Suprapubic skin (tissue), 4 donors: ENCODE measurements around the gene FOXP4. TPM values are rescaled to one million over a fixed set of nuclear protein-coding genes. Genes with fewer than 3 reads are reported as not detected.

Experiments used
- DNase-seq, 2 donors: peaks; one replicate each; pipeline ENCODE4 v3.0.0-alpha.2; 2019; ENCODE audit warnings: low spot score in 2 of 2
- H3K27ac ChIP-seq: fragments of 200-600 bp; sonication (generic); one replicate; pipeline ENCODE4 v1.5.1; 2019
- H3K27me3 ChIP-seq: fragments of 200-600 bp; sonication (generic); one replicate; pipeline ENCODE4 v1.5.1; 2019
- H3K36me3 ChIP-seq: fragments of 200-600 bp; sonication (generic); one replicate; pipeline ENCODE4 v1.5.1; 2019
- H3K4me1 ChIP-seq: fragments of 200-600 bp; sonication (generic); one replicate; pipeline ENCODE4 v1.5.1; 2019
- H3K4me3 ChIP-seq: fragments of 200-600 bp; sonication (generic); one replicate; pipeline ENCODE4 v1.5.1; 2019; ENCODE audit warnings: mild to moderate bottlenecking
- H3K9me3 ChIP-seq: fragments of 200-600 bp; sonication (generic); one replicate; pipeline ENCODE4 v1.5.1; 2019
- EP300 ChIP-seq: sonication (generic); formaldehyde crosslinking; IDR thresholded peaks from one replicate; pipeline ENCODE4 v1.6.1; 2017; ENCODE audit warnings: antibody characterized with exemption
- POLR2A ChIP-seq, 2 donors: fragments of 450-650 bp; IDR thresholded peaks; one replicate each; pipeline ENCODE4 v1.6.1; 2017; ENCODE audit warnings: antibody characterized with exemption in 2 of 2, mild to moderate bottlenecking in 2 of 2, moderate library complexity in 2 of 2
- POLR2AphosphoS5 ChIP-seq, 3 donors: sonication (generic); formaldehyde crosslinking; IDR thresholded peaks; one replicate each; pipeline ENCODE4 v1.6.1; 2017; ENCODE audit warnings: antibody characterized with exemption in 3 of 3
- WGBS: methylation state at CpG from one replicate; pipeline ENCODE4 v1.1.5; 2018; 5-methylcytosine and 5-hydroxymethylcytosine counted together
- total RNA-seq, 4 donors: library from RNA; depleted of rRNA; stranded (reverse); fragments of >200 nt; gene quantifications; one replicate each; pipeline ENCODE4 v1.1.0, GENCODE V29; 2016
- TF ChIP-seq, protein P1 (sequence below), 2 donors: fragments of 200-600 bp in 1 of 2; fragments of 450-650 bp in 1 of 2; sonication (generic) in 1 of 2; IDR thresholded peaks; one replicate each; pipeline ENCODE4 v1.5.1; 2016 to 2019; ENCODE audit warnings: antibody characterized with exemption in 2 of 2, mild to moderate bottlenecking in 1 of 2, moderate library complexity in 1 of 2

The FOXP4 gene
- total RNA-seq, 4 donors from 2014 or later: 8.1 to 12.1 (median 10.4) TPM

DNA sequence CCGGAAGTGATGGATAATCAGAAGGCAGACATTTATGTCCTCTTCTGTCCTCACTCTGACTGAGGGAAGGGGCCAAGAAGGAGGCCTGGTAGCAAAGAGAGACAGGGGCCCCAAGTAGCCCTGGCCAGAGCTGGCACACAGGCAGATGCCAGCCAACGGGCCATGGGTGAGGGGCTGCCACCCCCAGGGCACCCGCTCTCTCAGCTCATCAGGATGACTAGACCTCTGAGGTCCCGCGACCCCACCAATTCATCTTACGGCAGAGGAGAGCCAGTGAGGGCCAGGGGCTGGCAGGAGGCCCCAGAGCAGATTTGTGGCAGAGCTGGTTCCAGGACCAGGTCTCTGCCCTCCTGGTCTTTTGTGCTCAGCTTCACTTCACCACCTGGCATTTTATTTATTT lies 49.0 kb downstream of the FOXP4 start:
- 96% methylated on average over 5 of the region's 6 CpGs for WGBS
- Histone ChIP-seq H3K4me1 (no peaks in the 10 kb centered on the region), H3K27ac (no peak overlapping the region), H3K36me3 (peaks cover 61% of the 10 kb centered on the region), H3K27me3 (no peaks in the 10 kb centered on the region), H3K9me3 (no peaks in the 10 kb centered on the region), H3K4me3 (no peak overlapping the region)
- TF ChIP-seq, protein P1, sequence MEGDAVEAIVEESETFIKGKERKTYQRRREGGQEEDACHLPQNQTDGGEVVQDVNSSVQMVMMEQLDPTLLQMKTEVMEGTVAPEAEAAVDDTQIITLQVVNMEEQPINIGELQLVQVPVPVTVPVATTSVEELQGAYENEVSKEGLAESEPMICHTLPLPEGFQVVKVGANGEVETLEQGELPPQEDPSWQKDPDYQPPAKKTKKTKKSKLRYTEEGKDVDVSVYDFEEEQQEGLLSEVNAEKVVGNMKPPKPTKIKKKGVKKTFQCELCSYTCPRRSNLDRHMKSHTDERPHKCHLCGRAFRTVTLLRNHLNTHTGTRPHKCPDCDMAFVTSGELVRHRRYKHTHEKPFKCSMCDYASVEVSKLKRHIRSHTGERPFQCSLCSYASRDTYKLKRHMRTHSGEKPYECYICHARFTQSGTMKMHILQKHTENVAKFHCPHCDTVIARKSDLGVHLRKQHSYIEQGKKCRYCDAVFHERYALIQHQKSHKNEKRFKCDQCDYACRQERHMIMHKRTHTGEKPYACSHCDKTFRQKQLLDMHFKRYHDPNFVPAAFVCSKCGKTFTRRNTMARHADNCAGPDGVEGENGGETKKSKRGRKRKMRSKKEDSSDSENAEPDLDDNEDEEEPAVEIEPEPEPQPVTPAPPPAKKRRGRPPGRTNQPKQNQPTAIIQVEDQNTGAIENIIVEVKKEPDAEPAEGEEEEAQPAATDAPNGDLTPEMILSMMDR (IDR thresholded peaks at IDR 0.05): no peak
- TF ChIP-seq POLR2AphosphoS5 (IDR thresholded peaks at IDR 0.05): no peak
- no peak for TF ChIP-seq POLR2A (IDR thresholded peaks at IDR 0.05)
- TF ChIP-seq EP300: no peak
- DNase-seq: no peak

DNA sequence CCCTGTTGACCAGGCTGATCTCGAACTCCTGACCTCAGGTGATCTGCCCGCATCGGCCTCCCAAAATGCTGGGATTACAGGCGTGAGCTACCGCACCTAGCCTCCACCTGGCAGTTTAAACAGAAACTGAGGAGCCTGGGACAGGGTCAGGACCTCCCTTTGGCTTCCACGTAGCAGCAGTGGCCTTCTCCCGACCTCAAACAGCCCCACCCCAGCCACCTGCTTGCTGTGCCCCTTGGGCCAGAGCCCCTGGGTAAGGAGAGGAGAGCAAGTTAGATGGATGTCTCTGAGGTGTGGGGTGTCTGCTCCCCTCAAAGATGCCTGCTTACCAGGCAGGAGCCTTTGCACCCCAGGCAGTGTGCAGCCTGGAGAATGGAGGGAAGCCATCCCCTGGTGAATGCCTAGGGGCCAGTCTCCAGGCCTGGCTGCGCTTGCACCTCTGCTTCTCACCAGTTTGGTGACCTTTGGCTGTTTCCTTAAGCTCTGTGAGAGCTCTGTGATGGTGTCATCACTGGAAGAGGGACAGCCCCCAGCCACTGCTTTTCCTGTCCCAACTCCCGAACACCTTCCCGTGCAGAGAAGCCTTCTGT lies 50.0 kb downstream of the FOXP4 start:
- Histone ChIP-seq H3K36me3 (peaks cover 55% of the 10 kb centered on the region), H3K27me3 (no peaks in the 10 kb centered on the region), H3K4me1 (no peaks in the 10 kb centered on the region), H3K4me3 (no peak overlapping the region), H3K9me3 (no peaks in the 10 kb centered on the region), H3K27ac (no peak overlapping the region)
- WGBS: 88% methylated on average over 10 of the region's 10 CpGs
- DNase-seq: no peak
- no peak for TF ChIP-seq POLR2AphosphoS5 (IDR thresholded peaks at IDR 0.05)
- no peak for TF ChIP-seq POLR2A (IDR thresholded peaks at IDR 0.05)
- no peak for TF ChIP-seq EP300
- TF ChIP-seq, protein P1 (IDR thresholded peaks at IDR 0.05): no peak

DNA sequence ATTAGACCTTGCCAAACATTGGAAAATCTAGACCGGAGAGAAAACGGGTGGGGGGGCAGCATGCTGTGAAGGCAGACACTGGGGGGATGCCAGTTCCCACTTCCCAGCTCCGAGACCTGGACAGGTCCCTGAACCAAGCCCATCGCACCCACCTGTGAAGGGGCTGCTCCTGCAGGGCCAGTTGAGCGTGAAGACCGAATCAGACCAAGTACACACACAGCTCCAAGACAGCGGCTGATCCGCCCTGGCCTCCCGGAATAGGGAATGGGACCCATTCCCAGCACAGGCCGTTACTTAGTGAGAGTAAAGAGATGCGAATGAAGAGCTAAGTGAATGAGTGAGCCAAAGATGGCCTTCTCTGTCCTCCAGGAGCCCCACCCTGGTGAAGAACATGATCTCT lies 50.6 kb downstream of the FOXP4 start:
- H3K9me3 ChIP-seq: no peaks in the 10 kb centered on the region
- WGBS: 94% methylated on average over 11 of the region's 11 CpGs
- no peak overlapping the region for H3K27ac ChIP-seq
- no peak for TF ChIP-seq POLR2A (IDR thresholded peaks at IDR 0.05)
- TF ChIP-seq POLR2AphosphoS5 (IDR thresholded peaks at IDR 0.05): no peak
- no peak for TF ChIP-seq EP300
- TF ChIP-seq, protein P1 (IDR thresholded peaks at IDR 0.05): no peak
- peaks cover 51% of the 10 kb centered on the region for H3K36me3 ChIP-seq
- H3K4me1 ChIP-seq: no peaks in the 10 kb centered on the region
- no peak for DNase-seq
- no peaks in the 10 kb centered on the region for H3K27me3 ChIP-seq
- no peak overlapping the region for H3K4me3 ChIP-seq

DNA sequence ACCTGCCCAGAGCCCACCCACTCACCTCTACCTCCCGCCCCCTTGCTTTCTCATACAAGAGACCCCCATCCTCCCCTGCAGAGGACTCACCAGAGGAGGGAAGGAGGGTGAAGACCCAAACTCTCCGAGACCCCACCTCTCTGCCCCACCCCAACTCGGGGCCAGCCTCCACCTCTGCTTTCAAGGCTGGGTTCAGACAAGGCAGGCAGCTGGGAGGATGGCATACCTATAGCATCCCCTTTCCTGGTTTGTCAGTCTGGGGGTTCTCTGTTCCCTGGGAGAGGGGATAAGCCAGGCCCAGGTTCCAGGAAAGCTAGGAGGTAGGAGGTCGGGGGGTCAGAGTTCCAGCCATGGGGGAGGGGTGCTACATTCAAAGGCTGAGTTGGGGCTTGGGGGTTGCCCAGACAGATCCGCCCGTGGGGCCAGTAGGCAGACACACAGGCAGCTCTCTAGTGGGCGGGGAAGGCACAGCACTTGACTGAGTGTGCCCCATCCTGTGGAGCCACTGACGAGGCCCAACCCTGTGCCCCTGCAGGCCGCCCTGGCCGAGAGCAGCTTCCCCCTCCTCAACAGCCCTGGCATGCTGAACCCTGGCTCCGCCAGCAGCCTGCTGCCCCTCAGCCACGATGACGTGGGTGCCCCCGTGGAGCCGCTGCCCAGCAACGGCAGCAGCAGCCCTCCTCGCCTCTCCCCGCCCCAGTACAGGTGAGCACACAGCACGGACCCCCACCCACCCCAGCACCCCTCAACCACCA lies 51.2 kb downstream of the FOXP4 start:
- no peak overlapping the region for H3K4me3 ChIP-seq
- DNase-seq: peak in 1 of 2 donors; percentile 56
- no peak overlapping the region for H3K27ac ChIP-seq
- H3K4me1 ChIP-seq: no peaks in the 10 kb centered on the region
- H3K9me3 ChIP-seq: no peaks in the 10 kb centered on the region
- TF ChIP-seq, protein P1 (IDR thresholded peaks at IDR 0.05): no peak
- TF ChIP-seq POLR2AphosphoS5 (IDR thresholded peaks at IDR 0.05) (no peak), POLR2A (IDR thresholded peaks at IDR 0.05) (no peak), EP300 (no peak)
- WGBS: 87% methylated on average over 9 of the region's 19 CpGs
- peaks cover 51% of the 10 kb centered on the region for H3K36me3 ChIP-seq
- no peaks in the 10 kb centered on the region for H3K27me3 ChIP-seq

DNA sequence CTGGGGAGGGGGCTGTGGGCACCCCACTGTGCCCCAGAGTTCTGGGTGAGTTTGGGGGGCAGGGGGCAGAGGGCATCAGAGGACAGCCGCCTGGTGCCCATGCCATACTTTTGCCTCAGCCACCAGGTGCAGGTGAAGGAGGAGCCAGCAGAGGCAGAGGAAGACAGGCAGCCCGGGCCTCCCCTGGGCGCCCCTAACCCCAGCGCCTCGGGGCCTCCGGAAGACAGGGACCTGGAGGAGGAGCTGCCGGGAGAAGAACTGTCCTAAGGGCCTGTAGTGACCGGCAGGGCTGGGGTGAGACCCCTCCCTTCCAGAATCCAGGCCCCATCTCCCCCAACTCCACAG lies 52.5 kb downstream of the FOXP4 start:
- Histone ChIP-seq H3K27ac (no peak overlapping the region), H3K36me3 (peaks cover 51% of the 10 kb centered on the region), H3K27me3 (no peaks in the 10 kb centered on the region), H3K9me3 (no peaks in the 10 kb centered on the region), H3K4me1 (peaks cover 9% of the 10 kb centered on the region), H3K4me3 (no peak overlapping the region)
- DNase-seq: no peak
- WGBS: 73% methylated on average over 2 of the region's 8 CpGs
- no peak for TF ChIP-seq EP300
